Mammary epithelial cell (primary cell): ENCODE data around the gene NLGN4Y.

Experiments
- CTCF ChIP-seq, 2 donors: IDR thresholded peaks in 1 of 2; conservative IDR thresholded peaks in 1 of 2; 2 replicates each; pipeline ENCODE4 v1.5.1; 2011 to 2012; ENCODE audit warnings: inconsistent platforms in 2 of 2, low read length in 2 of 2, mild to moderate bottlenecking in 2 of 2, control low read depth in 1 of 2, low read depth in 1 of 2; ENCODE audit not compliant: insufficient read depth in 1 of 2; ENCODE audit errors: extremely low read depth in 1 of 2
- EZH2 ChIP-seq: IDR thresholded peaks from 2 replicates; pipeline ENCODE4 v1.6.1; 2012; ENCODE audit warnings: low read length, inconsistent platforms, borderline replicate concordance

GRCh38 chrY:14834103-14835060, 310.1 kb downstream of the NLGN4Y start:
- TF ChIP-seq EZH2 (no peak), CTCF (conservative IDR thresholded peaks at IDR 0.05 in 1 of 2, IDR thresholded peaks at IDR 0.05 in 1 of 2; ENCODE audit: extremely low read depth in 1 of 2, insufficient read depth in 1 of 2, low read depth in 1 of 2, low read length in 2 of 2) (no peak)
